Measurements from ENCODE around the gene RSPRY1.

- TF ChIP-seq CTCF (conservative IDR thresholded peaks at IDR 0.05) (no peak), ZFX (IDR thresholded peaks at IDR 0.05) (no peak)
Measured at GRCh38 chr16:57283959-57284208, 97.8 kb downstream of the RSPRY1 start.
